ENCODE measurements around the gene PRKCZ. TPM values are rescaled to one million over a fixed set of nuclear protein-coding genes. Genes with fewer than 3 reads are reported as not detected.

The PRKCZ gene
- total and polyA plus RNA-seq, 9 of the 15 experiments (the other 6 are each of a cell fraction or from before 2014, with no cell fraction given), result 0.07 to 3.1 (median 1.3) TPM

- TF ChIP-seq NR2C2 (CRISPR knock-in tag; IDR thresholded peaks at IDR 0.05) (no peak), NR2C2 (tag; IDR thresholded peaks at IDR 0.05) (peak; percentile 42; the same call in 1 of the 2 replicates), CTCFL (IDR thresholded peaks at IDR 0.05; ENCODE audit: borderline replicate concordance, insufficient read depth, low read depth, low read length, poor library complexity, severe bottlenecking) (no peak), RHOXF2B (CRISPR knock-in tag; conservative IDR thresholded peaks at IDR 0.05) (no peak; the same call in 1 of the 2 replicates), KLF13 (tag; IDR thresholded peaks at IDR 0.05; ENCODE audit: borderline replicate concordance, low read depth) (no peak), SNAPC5 (CRISPR knock-in tag; IDR thresholded peaks at IDR 0.05) (no peak), ZC3H11A (IDR thresholded peaks at IDR 0.05; ENCODE audit: low read depth, low read length) (no peak), ZBTB34 (CRISPR knock-in tag; IDR thresholded peaks at IDR 0.05) (no peak), ZNF551 (CRISPR knock-in tag; IDR thresholded peaks at IDR 0.05) (no peak), VEZF1 (CRISPR knock-in tag; IDR thresholded peaks at IDR 0.05) (peak; percentile 93), PTRF (tag; IDR thresholded peaks at IDR 0.05) (no peak), ARID2 (IDR thresholded peaks at IDR 0.05) (no peak), ZNF740 (CRISPR knock-in tag; IDR thresholded peaks at IDR 0.05) (no peak), ZNF740 (tag; IDR thresholded peaks at IDR 0.05) (no peak), ELK3 (CRISPR knock-in tag; IDR thresholded peaks at IDR 0.05) (no peak), EGR1 (conservative IDR thresholded peaks at IDR 0.05) (peak; percentile 62), ZNF12 (CRISPR knock-in tag; IDR thresholded peaks at IDR 0.05) (no peak)
These were observed 149.0 kb downstream of the PRKCZ start (continued) for GRCh38 chr1:2199042-2199810.
